ENCODE results near the gene GPRC5A.
"Not testable (repeated sequence)": the region's sequence is repeated elsewhere in the genome, so short reads cannot be mapped to it uniquely, and the experiment has no call there.

GPRC5A gene

GRCh38 chr12:12891080-12891880, at the start of gene GPRC5A:
Gene GPRC5A, plus strand, starts transcription at chr12:12891562. Its CDS starts 16,688 bp downstream, at chr12:12908250.
- no peak for DNase-seq

GRCh38 chr12:12845794-12846243, 45.5 kb upstream of the GPRC5A start:
- no peak for DNase-seq

- not testable (repeated sequence) for DNase-seq
Observed at GRCh38 chr12:12846780-12847179, 44.6 kb upstream of the GPRC5A start.

GRCh38 chr12:12853435-12853834, 37.9 kb upstream of the GPRC5A start:
- DNase-seq: no peak

GRCh38 chr12:12859690-12860089, 31.7 kb upstream of the GPRC5A start:
- no peak for DNase-seq

- no peak for DNase-seq
Observed at GRCh38 chr12:12864243-12864642, 27.1 kb upstream of the GPRC5A start.

- DNase-seq: no peak
Observed at GRCh38 chr12:12868477-12869235, 22.7 kb upstream of the GPRC5A start.

GRCh38 chr12:12870465-12870864, 20.9 kb upstream of the GPRC5A start:
- DNase-seq: no peak

- DNase-seq: no peak
Observed at GRCh38 chr12:12871587-12872138, 19.7 kb upstream of the GPRC5A start.

- DNase-seq: no peak
Observed at GRCh38 chr12:12872139-12872933, 19.0 kb upstream of the GPRC5A start.

GRCh38 chr12:12872934-12873275, 18.5 kb upstream of the GPRC5A start:
- no peak for DNase-seq

GRCh38 chr12:12874029-12874428, 17.3 kb upstream of the GPRC5A start:
- no peak for DNase-seq

- DNase-seq: not testable (repeated sequence)
Observed at GRCh38 chr12:12875301-12875700, 16.1 kb upstream of the GPRC5A start.

GRCh38 chr12:12877153-12877768, 14.1 kb upstream of the GPRC5A start:
- no peak for DNase-seq

GRCh38 chr12:12877781-12878455, 13.4 kb upstream of the GPRC5A start:
- DNase-seq: no peak

GRCh38 chr12:12880537-12880936, 10.8 kb upstream of the GPRC5A start:
- DNase-seq: no peak

- DNase-seq: no peak
Observed at GRCh38 chr12:12881151-12881909, 10.0 kb upstream of the GPRC5A start.

GRCh38 chr12:12882288-12882687, 9.1 kb upstream of the GPRC5A start:
- no peak for DNase-seq

GRCh38 chr12:12883369-12884001, 7.9 kb upstream of the GPRC5A start:
- no peak for DNase-seq

GRCh38 chr12:12885096-12885792, 6.1 kb upstream of the GPRC5A start:
- no peak for DNase-seq

All from hippocampal formation (tissue), 2 donors.